GM19025 (cell line): ENCODE results near the gene TTC28.

ENCODE experiments used
- ATAC-seq: cut with Tn5 transposase; IDR thresholded peaks from one replicate; pipeline ENCODE4 v1.9.1; 2021; ENCODE audit warnings: mild to moderate bottlenecking, low read depth, moderate library complexity; ENCODE audit not compliant: unreplicated experiment

The TTC28 gene

DNA sequence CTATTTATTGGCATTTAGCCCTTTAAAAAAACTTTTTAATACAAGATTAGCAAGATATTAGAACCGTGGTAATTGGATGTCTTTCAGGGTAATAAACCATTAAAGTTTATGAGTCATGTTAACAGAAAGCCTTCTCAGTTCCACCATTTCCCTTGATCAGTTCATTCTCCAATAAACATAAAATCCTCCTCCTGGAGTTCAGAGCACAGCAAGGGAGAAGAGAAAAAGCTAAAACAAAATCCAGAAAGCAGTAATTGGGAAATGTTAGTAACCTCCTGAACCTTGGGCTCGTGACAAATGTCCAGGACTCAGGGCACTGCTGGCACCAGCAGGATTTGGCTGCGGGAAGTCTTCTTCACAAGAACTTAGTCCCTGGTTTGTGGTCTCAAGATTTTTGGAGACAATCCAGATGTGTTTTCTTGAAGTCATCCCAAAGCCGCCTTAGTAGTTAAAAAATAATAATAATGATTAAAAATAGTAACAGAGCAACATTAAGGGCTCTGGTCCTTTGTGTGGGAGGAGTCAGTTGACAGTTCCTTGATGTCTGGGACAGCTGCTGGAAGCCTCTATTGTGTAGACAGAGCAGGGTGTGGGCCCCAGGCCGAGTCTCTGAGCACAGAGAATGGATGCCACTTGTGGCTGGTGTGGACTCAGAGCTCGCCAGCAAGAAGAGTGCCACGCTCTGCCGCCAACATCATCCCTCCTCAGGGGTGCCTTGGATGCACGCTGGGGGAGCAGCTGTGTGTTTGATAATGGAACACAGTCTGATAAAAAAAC is 717.2 kb downstream of the TTC28 start:
- ATAC-seq = no peak

DNA sequence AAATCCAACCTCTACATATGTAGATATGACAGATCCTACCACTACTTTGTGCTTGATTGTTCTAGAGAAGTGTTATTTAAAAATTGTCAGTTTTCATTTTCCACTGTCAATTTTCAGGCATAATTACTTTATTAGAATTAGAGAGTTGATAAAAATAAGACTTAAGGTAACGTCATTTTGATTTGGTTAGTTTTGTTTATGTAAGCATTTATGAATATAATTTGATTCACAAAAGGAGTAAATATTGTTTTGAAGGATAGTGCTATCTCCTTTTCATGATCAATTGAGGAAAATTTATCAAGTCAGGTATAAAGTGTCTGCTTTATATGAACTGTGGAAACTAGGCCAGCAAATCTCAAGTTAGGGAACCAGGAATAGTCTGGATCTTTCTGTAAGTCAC is 718.0 kb downstream of the TTC28 start:
- ATAC-seq = no peak

- ATAC-seq = no peak
Observed at GRCh38 chr22:27961182-27961581, 718.5 kb downstream of the TTC28 start.

DNA sequence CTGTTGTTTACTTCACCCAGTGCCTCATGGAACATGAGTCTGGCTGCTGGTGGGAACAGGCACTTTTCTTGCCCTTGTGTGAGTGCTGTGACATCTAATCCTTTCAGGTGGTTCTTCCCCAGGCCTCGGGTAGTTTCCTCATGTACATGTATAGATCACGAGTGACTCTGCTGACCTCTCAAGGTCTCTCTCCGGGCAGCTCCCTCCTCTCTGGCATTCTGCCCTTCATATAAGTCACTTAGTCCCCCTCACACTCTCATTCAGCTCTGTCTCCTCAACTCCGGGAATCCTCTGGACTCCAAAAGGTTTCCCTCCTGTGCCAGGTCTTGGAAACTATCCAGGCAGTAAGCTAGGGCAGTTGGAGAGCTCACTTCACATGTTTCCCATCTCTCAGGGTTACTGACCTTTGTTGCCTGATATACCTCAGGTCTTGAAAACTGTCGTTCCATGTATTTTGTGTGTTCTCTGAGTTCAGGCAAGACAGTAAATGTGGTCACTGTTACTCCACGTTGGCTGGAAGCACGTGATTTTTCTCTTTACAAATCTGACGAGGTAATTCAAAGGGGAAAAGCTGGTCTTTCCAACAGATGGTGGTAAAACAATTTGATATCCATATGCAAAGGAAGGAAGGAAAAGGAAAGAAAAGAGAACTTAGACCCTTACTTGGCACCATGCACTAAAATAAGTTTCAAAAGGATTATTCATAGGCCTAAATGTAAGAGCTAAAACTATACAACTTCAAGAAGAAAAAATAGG is 720.1 kb downstream of the TTC28 start:
- ATAC-seq = no peak

GRCh38 chr22:27952779-27953178 is 726.9 kb downstream of the TTC28 start:
- ATAC-seq = no peak

DNA sequence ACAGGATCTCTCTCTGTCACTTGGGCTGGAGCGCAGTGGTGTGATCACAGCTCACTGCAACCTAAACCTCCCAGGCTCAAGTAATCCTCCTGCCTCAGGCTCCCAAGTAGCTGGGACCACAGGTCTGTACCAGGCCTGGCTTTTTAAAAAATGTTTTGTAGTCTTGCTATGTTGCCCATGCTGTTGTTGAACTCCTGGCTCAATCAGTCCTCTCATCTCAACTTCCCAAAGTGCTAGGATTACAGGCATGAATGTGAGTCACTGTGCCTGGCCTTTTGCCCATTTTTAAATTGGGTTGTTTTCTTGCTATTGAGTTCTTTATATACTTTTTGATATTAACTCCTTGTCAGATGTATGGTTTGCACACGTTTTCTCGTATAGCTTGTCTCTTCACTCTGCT is 727.5 kb downstream of the TTC28 start:
- no peak for ATAC-seq

- ATAC-seq = no peak
Observed at GRCh38 chr22:27949421-27949820, 730.2 kb downstream of the TTC28 start.

GRCh38 chr22:27948569-27948968 is 731.1 kb downstream of the TTC28 start:
- no peak for ATAC-seq

DNA sequence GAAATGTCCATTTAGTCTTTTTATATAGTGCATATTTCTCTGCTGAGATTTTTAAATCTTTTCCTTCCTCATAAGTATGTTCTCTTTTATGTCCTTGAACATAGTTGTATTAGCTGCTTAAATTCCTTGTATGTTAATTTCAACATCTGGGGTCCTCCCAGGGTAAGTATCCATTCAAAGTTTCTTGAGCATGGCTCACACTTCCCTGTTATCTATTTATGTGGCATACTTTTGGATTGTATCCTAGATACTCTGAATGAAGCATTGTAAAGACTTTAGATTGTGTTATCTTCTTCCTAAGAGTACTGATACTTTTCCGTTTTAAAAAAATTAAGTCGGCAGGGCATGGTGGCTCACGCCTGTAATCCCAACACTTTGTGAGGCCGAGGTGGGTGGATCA is 732.2 kb downstream of the TTC28 start:
- ATAC-seq = no peak

GRCh38 chr22:27941143-27941542 is 738.5 kb downstream of the TTC28 start:
- no peak for ATAC-seq

GRCh38 chr22:27937453-27937852 is 742.2 kb downstream of the TTC28 start:
- ATAC-seq = no peak

- no peak for ATAC-seq
Observed at GRCh38 chr22:27935897-27936296, 743.7 kb downstream of the TTC28 start.

DNA sequence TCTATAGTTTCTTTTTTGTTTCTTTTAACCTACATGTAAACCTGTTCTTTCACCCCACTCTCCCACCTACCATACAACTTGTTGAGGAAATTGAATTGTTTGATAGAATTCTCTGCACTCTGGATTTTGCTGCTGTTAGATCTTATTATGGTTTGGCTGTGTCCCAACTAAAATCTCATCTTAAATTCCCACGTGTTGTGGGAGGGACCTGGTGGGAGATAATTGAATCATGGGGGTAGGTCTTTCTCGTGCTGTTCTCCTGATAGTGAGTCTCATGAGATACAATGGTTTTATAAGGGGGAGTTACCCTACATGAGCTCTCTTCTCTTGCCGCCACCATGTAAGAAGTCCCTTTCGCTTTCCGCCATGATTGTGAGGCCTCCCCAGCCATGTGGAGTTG is 745.6 kb downstream of the TTC28 start:
- ATAC-seq = no peak

DNA sequence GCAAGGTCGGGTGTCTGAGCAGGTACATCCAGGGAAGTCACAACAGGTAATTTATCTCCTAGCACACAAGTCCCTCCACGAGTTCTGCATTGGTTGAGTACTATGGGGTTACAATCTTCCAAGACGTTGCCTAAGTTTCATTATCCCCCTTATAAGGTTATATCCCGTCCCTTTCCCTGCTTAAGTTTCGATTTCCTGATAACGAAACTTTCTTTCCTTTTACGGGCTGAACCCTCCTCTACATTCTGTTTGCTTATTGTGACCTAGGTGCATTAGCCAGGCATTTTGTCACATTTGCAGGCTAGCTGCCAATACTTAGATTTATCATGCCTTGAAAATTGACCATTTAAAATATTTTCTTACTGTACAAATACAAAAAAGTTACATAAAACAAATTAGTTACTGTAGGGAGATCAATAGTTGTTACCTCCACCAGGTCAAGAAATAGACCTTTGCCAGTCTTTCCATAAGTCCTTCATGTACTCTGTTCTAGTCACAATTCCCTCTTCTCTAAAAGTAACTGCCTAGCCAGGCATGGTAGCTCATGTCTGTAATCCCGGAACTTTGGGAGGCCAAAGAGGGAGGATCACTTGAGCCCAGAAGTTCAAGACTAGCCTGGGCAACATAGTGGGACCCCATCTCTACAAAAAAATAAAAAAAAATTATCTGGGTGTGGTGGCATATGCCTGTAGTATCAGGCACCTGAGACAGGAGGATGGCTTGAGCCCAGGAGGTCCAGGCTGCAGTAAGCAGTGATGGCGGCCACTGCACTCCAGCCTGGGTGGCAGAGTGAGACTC is 746.3 kb downstream of the TTC28 start:
- ATAC-seq = no peak

- ATAC-seq = no peak
Observed at GRCh38 chr22:27930331-27931060, 749.1 kb downstream of the TTC28 start.
